HG03439 (cell line): ENCODE measurements around the gene C1orf87.
"Not testable (repeated sequence)": the region's sequence is repeated elsewhere in the genome, so short reads cannot be mapped to it uniquely, and the experiment has no call there.

Experiments
- ATAC-seq: cut with Tn5 transposase; IDR thresholded peaks from one replicate; pipeline ENCODE4 v1.9.1; 2021; ENCODE audit warnings: mild to moderate bottlenecking, moderate library complexity; ENCODE audit not compliant: unreplicated experiment

C1orf87 gene

GRCh38 chr1:59997479-59998115, 76.0 kb downstream of the C1orf87 start:
- ATAC-seq, result no peak

- no peak for ATAC-seq
Measured at GRCh38 chr1:59994302-59995198, 79.0 kb downstream of the C1orf87 start.

GRCh38 chr1:59992040-59992820, 81.3 kb downstream of the C1orf87 start:
- ATAC-seq, result no peak

- no peak for ATAC-seq
Measured at GRCh38 chr1:59990470-59990869, 83.1 kb downstream of the C1orf87 start.

GRCh38 chr1:59986516-59987310, 86.9 kb downstream of the C1orf87 start:
- ATAC-seq, result no peak

GRCh38 chr1:59985911-59986515, 87.6 kb downstream of the C1orf87 start:
- no peak for ATAC-seq

- ATAC-seq, result no peak
Measured at GRCh38 chr1:59979666-59980065, 93.9 kb downstream of the C1orf87 start.

GRCh38 chr1:59978511-59978910, 95.1 kb downstream of the C1orf87 start:
- no peak for ATAC-seq

GRCh38 chr1:59978026-59978425, 95.5 kb downstream of the C1orf87 start:
- no peak for ATAC-seq

GRCh38 chr1:59977075-59977410, 96.5 kb downstream of the C1orf87 start:
- no peak for ATAC-seq

- no peak for ATAC-seq
Measured at GRCh38 chr1:59976194-59977074, 97.1 kb downstream of the C1orf87 start.

- ATAC-seq, result no peak
Measured at GRCh38 chr1:59973719-59974118, 99.9 kb downstream of the C1orf87 start.

GRCh38 chr1:59972216-59972927, 101.2 kb downstream of the C1orf87 start:
- ATAC-seq, result no peak

- peak; percentile 63 for ATAC-seq
Measured at GRCh38 chr1:59971464-59971911, 102.1 kb downstream of the C1orf87 start.

- not testable (repeated sequence) for ATAC-seq
Measured at GRCh38 chr1:59969542-59970175, 103.9 kb downstream of the C1orf87 start.

GRCh38 chr1:59968746-59969145, 104.8 kb downstream of the C1orf87 start:
- ATAC-seq, result not testable (repeated sequence)

- ATAC-seq, result no peak
Measured at GRCh38 chr1:59967780-59968179, 105.8 kb downstream of the C1orf87 start.

GRCh38 chr1:59967141-59967697, 106.4 kb downstream of the C1orf87 start:
- ATAC-seq, result no peak
